Osteoblast (primary cell): Measurements from ENCODE around the gene ATPAF2. TPM values are rescaled to one million over a fixed set of nuclear protein-coding genes. Genes with fewer than 3 reads are reported as not detected.

Source experiments
- DNase-seq: peaks from one replicate; pipeline ENCODE4 v3.0.0; 2011; ENCODE audit warnings: low spot score, mixed read lengths; ENCODE audit not compliant: insufficient read length; ENCODE audit errors: missing footprints
- H2AFZ ChIP-seq: 2 replicates; pipeline ENCODE4 v1.6.0; 2011; ENCODE audit warnings: mild to moderate bottlenecking, low read length
- H3K27ac ChIP-seq: 2 replicates; pipeline ENCODE4 v1.5.1; 2011; ENCODE audit warnings: mild to moderate bottlenecking, low read depth, low read length, moderate library complexity
- H3K27me3 ChIP-seq: 2 replicates; pipeline ENCODE4 v1.6.0; 2012; ENCODE audit warnings: mild to moderate bottlenecking, control low read depth, inconsistent platforms, low read length, moderate library complexity; ENCODE audit not compliant: insufficient read depth
- H3K36me3 ChIP-seq: 2 replicates; pipeline ENCODE4 v1.5.1; 2011; ENCODE audit warnings: mild to moderate bottlenecking, low read length, control low read depth, moderate library complexity; ENCODE audit not compliant: insufficient read depth
- H3K4me1 ChIP-seq: 2 replicates; pipeline ENCODE4 v1.5.1; 2011; ENCODE audit warnings: mild to moderate bottlenecking, low read length, control low read depth, moderate library complexity; ENCODE audit not compliant: insufficient read depth
- H3K4me2 ChIP-seq: 2 replicates; pipeline ENCODE4 v1.6.0; 2011; ENCODE audit warnings: mild to moderate bottlenecking, low read length; ENCODE audit not compliant: insufficient read depth
- H3K4me3 ChIP-seq: fragments of 200-600 bp; sonication (generic); 3 replicates; pipeline ENCODE4 v1.5.1; 2012; ENCODE audit warnings: mild to moderate bottlenecking, low read length, inconsistent platforms; ENCODE audit not compliant: insufficient read depth
- H3K79me2 ChIP-seq: 2 replicates; pipeline ENCODE4 v1.6.0; 2012; ENCODE audit warnings: mild to moderate bottlenecking, low read length, control low read depth, inconsistent platforms; ENCODE audit not compliant: insufficient read depth
- H3K9me3 ChIP-seq: 2 replicates; pipeline ENCODE4 v1.5.1; 2011; ENCODE audit warnings: low read depth, low read length, control low read depth
- H4K20me1 ChIP-seq: 2 replicates; pipeline ENCODE4 v1.6.0; 2012; ENCODE audit warnings: mild to moderate bottlenecking, low read length, control low read depth; ENCODE audit not compliant: insufficient read depth
- total RNA-seq: library from RNA; depleted of rRNA; stranded (reverse); fragments of >200 nt; gene quantifications from 2 replicates; pipeline ENCODE4 v1.2.3, GENCODE V29; 2012
- TF ChIP-seq, protein P1 (sequence below): IDR thresholded peaks from 2 replicates; pipeline ENCODE4 v1.5.1; 2011; ENCODE audit warnings: mild to moderate bottlenecking, low read depth, low read length, moderate library complexity; ENCODE audit errors: extremely low read depth

ATPAF2 gene
- 19.2 and 20.3 TPM in 2 replicates for total RNA-seq

DNA sequence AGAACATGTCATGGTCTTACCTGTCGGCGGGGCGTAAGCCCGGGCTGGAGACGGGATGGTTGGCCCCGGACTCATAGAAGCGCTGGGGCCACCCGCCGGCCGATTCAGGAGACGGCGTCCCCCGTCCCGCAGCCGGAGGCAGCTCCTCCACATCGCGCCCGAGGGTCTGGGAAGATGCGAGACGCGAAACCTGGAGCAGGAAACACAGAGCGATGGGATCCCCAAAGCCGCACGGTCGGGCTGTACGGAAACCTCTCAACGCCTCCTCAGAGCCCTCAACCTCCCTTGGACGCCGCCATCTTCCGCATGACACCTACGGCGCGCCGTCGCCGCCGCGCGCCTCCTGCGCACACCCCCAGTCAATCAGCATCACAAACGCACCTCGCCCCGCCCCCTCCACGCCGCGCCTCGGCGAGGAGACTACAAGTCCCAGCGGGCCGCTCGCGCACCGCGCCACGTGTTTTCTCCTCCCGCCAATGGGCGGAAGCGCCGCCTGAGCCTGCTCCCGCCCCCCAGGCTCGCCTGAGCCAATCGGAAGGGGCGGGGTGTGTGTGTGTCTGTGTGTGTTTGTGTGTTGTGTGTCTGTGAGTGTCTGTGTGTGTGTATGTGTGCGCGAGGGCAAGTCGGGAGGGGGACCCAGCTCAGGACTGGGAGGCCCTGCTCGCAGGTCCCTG is at the start of gene ATPAF2, which contains the start of gene GID4:
TSS of gene ATPAF2 (minus strand) at position 308 of the 674 bp plus-strand sequence. CDS start at position 153, 155 bp downstream.
TSS of gene GID4 (plus strand) at position 548 of the 674 bp plus-strand sequence. CDS start at position 605, 57 bp downstream.
- Histone ChIP-seq H3K9me3 (no peaks in the 10 kb centered on the region), H2AFZ (peak within 1 kb of the TSS; percentile 94), H3K36me3 (no peaks in the 10 kb centered on the region), H3K4me3 (peak within 1 kb of the TSS; percentile 90), H3K4me1 (peaks cover 31% of the 10 kb centered on the region), H4K20me1 (peaks cover 14% of the 10 kb centered on the region), H3K4me2 (peak within 1 kb of the TSS; percentile 91), H3K27ac (peak within 1 kb of the TSS; percentile 65), H3K79me2 (peaks cover 67% of the 10 kb centered on the region), H3K27me3 (no peaks in the 10 kb centered on the region)
- DNase-seq: peak; percentile 99
- TF ChIP-seq, protein P1, sequence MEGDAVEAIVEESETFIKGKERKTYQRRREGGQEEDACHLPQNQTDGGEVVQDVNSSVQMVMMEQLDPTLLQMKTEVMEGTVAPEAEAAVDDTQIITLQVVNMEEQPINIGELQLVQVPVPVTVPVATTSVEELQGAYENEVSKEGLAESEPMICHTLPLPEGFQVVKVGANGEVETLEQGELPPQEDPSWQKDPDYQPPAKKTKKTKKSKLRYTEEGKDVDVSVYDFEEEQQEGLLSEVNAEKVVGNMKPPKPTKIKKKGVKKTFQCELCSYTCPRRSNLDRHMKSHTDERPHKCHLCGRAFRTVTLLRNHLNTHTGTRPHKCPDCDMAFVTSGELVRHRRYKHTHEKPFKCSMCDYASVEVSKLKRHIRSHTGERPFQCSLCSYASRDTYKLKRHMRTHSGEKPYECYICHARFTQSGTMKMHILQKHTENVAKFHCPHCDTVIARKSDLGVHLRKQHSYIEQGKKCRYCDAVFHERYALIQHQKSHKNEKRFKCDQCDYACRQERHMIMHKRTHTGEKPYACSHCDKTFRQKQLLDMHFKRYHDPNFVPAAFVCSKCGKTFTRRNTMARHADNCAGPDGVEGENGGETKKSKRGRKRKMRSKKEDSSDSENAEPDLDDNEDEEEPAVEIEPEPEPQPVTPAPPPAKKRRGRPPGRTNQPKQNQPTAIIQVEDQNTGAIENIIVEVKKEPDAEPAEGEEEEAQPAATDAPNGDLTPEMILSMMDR: no peak

DNA sequence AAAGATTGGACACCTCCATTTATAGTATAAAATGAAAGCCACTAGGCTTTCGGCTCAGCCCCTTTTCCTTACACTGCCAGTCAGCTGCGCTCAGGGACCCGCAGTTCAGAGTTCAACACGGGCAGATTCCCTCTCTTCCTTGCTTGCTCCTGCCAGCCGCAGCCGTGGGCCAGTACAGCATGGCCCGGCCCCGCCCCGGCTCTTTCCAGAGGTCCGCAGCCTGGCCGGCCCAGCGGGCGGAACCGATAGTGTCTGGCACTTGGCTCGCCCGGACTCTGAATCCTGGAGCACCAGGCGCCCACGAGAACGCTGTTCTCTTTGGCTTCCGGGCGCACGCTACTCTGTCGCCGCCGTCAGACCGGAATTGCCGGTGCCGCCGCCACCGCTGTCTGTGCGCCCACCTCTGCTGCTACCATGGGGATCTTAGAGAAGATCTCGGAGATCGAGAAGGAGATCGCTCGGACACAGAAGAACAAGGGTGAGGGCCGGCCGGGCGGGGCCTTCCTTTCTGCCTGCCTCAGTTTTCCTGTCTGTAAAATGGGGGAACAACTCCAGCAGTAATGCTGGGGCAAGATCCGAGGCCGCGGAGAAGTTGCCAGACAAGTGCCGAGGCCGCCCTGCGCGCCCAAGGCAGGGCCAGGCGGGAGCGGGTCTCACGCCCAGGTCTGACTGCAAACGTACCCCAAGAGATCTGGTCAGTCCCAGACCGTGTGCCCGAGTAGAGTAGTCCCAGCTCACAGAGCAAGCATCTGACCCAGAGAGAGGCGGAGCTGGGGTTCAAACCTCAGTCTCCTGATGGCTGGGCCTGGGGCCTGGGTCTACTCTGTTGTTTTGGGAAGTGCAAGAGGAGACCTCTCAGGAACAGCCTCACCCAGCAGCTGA is 48.9 kb upstream of the ATPAF2 start, which contains the start of gene DRG2:
TSS of gene DRG2 (plus strand) at position 339 of the 882 bp plus-strand sequence. CDS start at position 415, 76 bp downstream.
- TF ChIP-seq, protein P1: no peak

DNA sequence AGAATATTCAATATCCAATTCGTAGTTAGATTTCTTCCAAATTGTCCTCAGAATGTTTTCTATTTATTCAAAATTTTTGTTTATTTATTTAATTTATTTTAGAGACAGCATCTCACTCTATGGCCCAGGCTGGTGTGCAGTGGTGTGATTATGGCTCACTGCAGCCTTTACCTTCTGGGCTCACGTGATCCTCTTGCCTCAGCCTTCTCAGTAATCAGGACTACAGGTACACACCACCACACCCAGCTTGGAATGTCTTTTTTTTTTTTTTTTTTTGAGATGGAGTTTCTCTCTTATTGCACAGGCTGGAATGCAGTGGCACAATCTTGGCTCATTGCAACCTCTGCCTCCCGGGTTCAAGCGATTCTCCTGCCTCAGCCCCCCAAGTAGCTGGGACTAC is 45.3 kb upstream of the ATPAF2 start:
- TF ChIP-seq, protein P1: no peak
- Histone ChIP-seq H3K27ac (no peak overlapping the region), H3K27me3 (peaks cover 5% of the 10 kb centered on the region), H3K9me3 (no peaks in the 10 kb centered on the region), H3K79me2 (peaks cover 15% of the 10 kb centered on the region), H3K4me1 (peaks cover 8% of the 10 kb centered on the region), H2AFZ (no peak overlapping the region), H3K36me3 (no peaks in the 10 kb centered on the region), H3K4me3 (no peak overlapping the region), H4K20me1 (no peaks in the 10 kb centered on the region), H3K4me2 (no peak overlapping the region)
- no peak for DNase-seq

More for the DNA sequence above, 48.9 kb upstream of the ATPAF2 start, which contains the start of gene DRG2:
- H4K20me1 ChIP-seq: peaks cover 5% of the 10 kb centered on the region
- peak within 1 kb of the TSS; percentile 99 for H3K4me3 ChIP-seq
- no peaks in the 10 kb centered on the region for H3K27me3 ChIP-seq
- DNase-seq: peak; percentile 99
- peaks cover 8% of the 10 kb centered on the region for H3K4me1 ChIP-seq
- H3K9me3 ChIP-seq: no peaks in the 10 kb centered on the region
- peak within 1 kb of the TSS; percentile 85 for H3K27ac ChIP-seq
- H3K4me2 ChIP-seq: peak within 1 kb of the TSS; percentile 97
- H3K36me3 ChIP-seq: peaks cover 3% of the 10 kb centered on the region
- peaks cover 29% of the 10 kb centered on the region for H3K79me2 ChIP-seq
- H2AFZ ChIP-seq: peak within 1 kb of the TSS; percentile 91

DNA sequence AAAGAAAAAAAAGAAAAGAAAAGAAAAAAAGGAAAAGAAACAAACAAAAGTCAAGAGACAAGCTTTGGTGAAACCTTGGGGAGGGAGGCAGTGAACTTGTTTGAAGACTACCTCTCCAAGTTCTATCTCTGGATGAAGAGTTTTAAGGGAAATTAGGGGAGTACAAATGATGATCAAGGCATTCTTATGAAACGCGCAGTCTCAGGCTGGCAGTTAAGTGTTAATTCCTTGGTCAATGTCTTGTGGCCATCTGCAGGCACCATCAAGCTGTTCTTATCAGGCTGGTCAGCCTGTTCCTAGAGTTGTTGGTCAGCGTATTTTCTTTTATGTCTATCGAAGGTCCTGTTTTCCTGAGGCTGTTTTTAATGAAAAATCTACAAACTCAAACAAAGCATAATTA is 40.6 kb upstream of the ATPAF2 start:
- H3K27me3 ChIP-seq: peaks cover 10% of the 10 kb centered on the region
- H3K79me2 ChIP-seq: no peaks in the 10 kb centered on the region
- TF ChIP-seq, protein P1: no peak
- H2AFZ ChIP-seq: no peak overlapping the region
- H3K27ac ChIP-seq: no peak overlapping the region
- H4K20me1 ChIP-seq: no peaks in the 10 kb centered on the region
- no peaks in the 10 kb centered on the region for H3K9me3 ChIP-seq
- no peak overlapping the region for H3K4me3 ChIP-seq
- no peaks in the 10 kb centered on the region for H3K36me3 ChIP-seq
- no peak for DNase-seq
- H3K4me1 ChIP-seq: no peaks in the 10 kb centered on the region
- H3K4me2 ChIP-seq: no peak overlapping the region
